Fibroblast of skin of left quadriceps (primary cell): ENCODE measurements around the gene OCLN.
A peak's percentile ranks its signal among the peaks of the same experiment; 100 is the strongest.
"Not testable (repeated sequence)": the region's sequence is repeated elsewhere in the genome, so short reads cannot be mapped to it uniquely, and the experiment has no call there.

ENCODE experiments used
- DNase-seq, 2 experiments: peaks; one replicate each; pipeline ENCODE4 v3.0.0-alpha.2; 2013; ENCODE audit warnings: low read depth in 2 of 2

OCLN gene

GRCh38 chr5:69528609-69529008, 36.0 kb downstream of the OCLN start:
- no peak for DNase-seq

GRCh38 chr5:69530561-69531405, 38.2 kb downstream of the OCLN start:
- no peak for DNase-seq

- DNase-seq, result no peak
Observed at GRCh38 chr5:69531406-69531801, 38.8 kb downstream of the OCLN start.

- not testable (repeated sequence) for DNase-seq
Observed at GRCh38 chr5:69537911-69538310, 45.3 kb downstream of the OCLN start.

GRCh38 chr5:69538735-69539134, 46.1 kb downstream of the OCLN start:
- DNase-seq, result not testable (repeated sequence)

GRCh38 chr5:69541347-69541746, 48.8 kb downstream of the OCLN start:
- not testable (repeated sequence) for DNase-seq

GRCh38 chr5:69542838-69543618, 50.4 kb downstream of the OCLN start:
- DNase-seq, result not testable (repeated sequence)

GRCh38 chr5:69544602-69545001, 52.0 kb downstream of the OCLN start:
- DNase-seq, result not testable (repeated sequence)

GRCh38 chr5:69559908-69560330, 67.3 kb downstream of the OCLN start, which contains the start of gene GTF2H2C:
GTF2H2C (plus strand) TSS chr5:69560191; CDS start chr5:69565133, 4,942 bp downstream.
- peak; percentile 21 to 39 for DNase-seq

GRCh38 chr5:69560587-69561431, 68.2 kb downstream of the OCLN start:
- DNase-seq, result not testable (repeated sequence)

- DNase-seq, result not testable (repeated sequence)
Observed at GRCh38 chr5:69566172-69566571, 73.6 kb downstream of the OCLN start.

- not testable (repeated sequence) for DNase-seq
Observed at GRCh38 chr5:69568072-69568471, 75.5 kb downstream of the OCLN start.

GRCh38 chr5:69583356-69583755, 90.8 kb downstream of the OCLN start:
- DNase-seq, result not testable (repeated sequence)

GRCh38 chr5:69596114-69596840, 103.7 kb downstream of the OCLN start:
- DNase-seq, result not testable (repeated sequence)

GRCh38 chr5:69601947-69602346, 109.4 kb downstream of the OCLN start:
- not testable (repeated sequence) for DNase-seq

GRCh38 chr5:69606839-69607238, 114.2 kb downstream of the OCLN start:
- DNase-seq, result not testable (repeated sequence)
